Activated T-helper 17 cell treated with anti-CD3 and anti-CD28 coated beads, Interleukin-2, amount 50 U/mL, for 72 hours (primary cell): ENCODE measurements around the gene PRPH. TPM values are rescaled to one million over a fixed set of nuclear protein-coding genes. Genes with fewer than 3 reads are reported as not detected.
A peak's percentile ranks its signal among the peaks of the same experiment; 100 is the strongest.

Experiments
- ATAC-seq: fragments of 150-1000 bp; cut with Tn5 transposase; replicated peaks from 2 replicates; pipeline ENCODE4 v1.10.0; 2021; ENCODE audit warnings: mild to moderate bottlenecking, moderate library complexity
- H3K27ac Mint-ChIP-seq: one replicate; pipeline ENCODE4 v1.8.0; 2022; ENCODE audit warnings: mixed read lengths
- H3K27me3 Mint-ChIP-seq: one replicate; pipeline ENCODE4 v1.8.0; 2022; ENCODE audit warnings: mixed read lengths
- H3K36me3 Mint-ChIP-seq: one replicate; pipeline ENCODE4 v1.8.0; 2022; ENCODE audit warnings: low read depth, mild to moderate bottlenecking, mixed read lengths
- H3K4me1 Mint-ChIP-seq: one replicate; pipeline ENCODE4 v1.8.0; 2022; ENCODE audit warnings: mixed read lengths
- H3K4me3 Mint-ChIP-seq: one replicate; pipeline ENCODE4 v1.8.0; 2022; ENCODE audit warnings: mild to moderate bottlenecking, mixed read lengths
- H3K9me3 Mint-ChIP-seq: one replicate; pipeline ENCODE4 v1.8.0; 2022; ENCODE audit warnings: mixed read lengths
- total RNA-seq, 2 donors: library from RNA; stranded (reverse); gene quantifications; one replicate each; pipeline ENCODE4 v1.2.3, GENCODE V29; 2022

PRPH gene
- total RNA-seq, 2 donors from 2014 or later = 0.32 TPM; not detected in 1

GRCh38 chr12:49287876-49288275 is 7.1 kb upstream of the PRPH start:
- no peaks in the 10 kb centered on the region for H3K4me1 Mint-ChIP-seq
- no peak for ATAC-seq
- no peaks in the 10 kb centered on the region for H3K36me3 Mint-ChIP-seq
- no peak overlapping the region for H3K4me3 Mint-ChIP-seq
- no peaks in the 10 kb centered on the region for H3K9me3 Mint-ChIP-seq
- peaks cover 28% of the 10 kb centered on the region for H3K27me3 Mint-ChIP-seq
- H3K27ac Mint-ChIP-seq = no peak overlapping the region

GRCh38 chr12:49288412-49288853 is 6.5 kb upstream of the PRPH start:
- Mint-ChIP-seq H3K4me3 (no peak overlapping the region), H3K36me3 (no peaks in the 10 kb centered on the region), H3K9me3 (no peaks in the 10 kb centered on the region), H3K27ac (no peak overlapping the region), H3K27me3 (peaks cover 28% of the 10 kb centered on the region), H3K4me1 (no peaks in the 10 kb centered on the region)
- peak; percentile 56 for ATAC-seq

GRCh38 chr12:49288922-49289555 is 5.9 kb upstream of the PRPH start:
- Mint-ChIP-seq H3K4me3 (no peak overlapping the region), H3K27ac (no peak overlapping the region), H3K36me3 (no peaks in the 10 kb centered on the region), H3K4me1 (no peaks in the 10 kb centered on the region), H3K27me3 (peaks cover 28% of the 10 kb centered on the region), H3K9me3 (no peaks in the 10 kb centered on the region)
- no peak for ATAC-seq

GRCh38 chr12:49292729-49293055 is 2.3 kb upstream of the PRPH start:
- no peaks in the 10 kb centered on the region for H3K4me1 Mint-ChIP-seq

GRCh38 chr12:49293056-49293956 is 1.6 kb upstream of the PRPH start:
- Mint-ChIP-seq H3K27ac (no peak overlapping the region), H3K9me3 (no peaks in the 10 kb centered on the region), H3K4me1 (no peaks in the 10 kb centered on the region), H3K4me3 (no peak overlapping the region), H3K36me3 (no peaks in the 10 kb centered on the region), H3K27me3 (peaks cover 24% of the 10 kb centered on the region)
- no peak for ATAC-seq

More at GRCh38 chr12:49292729-49293055, 2.3 kb upstream of the PRPH start:
- Mint-ChIP-seq H3K36me3 (no peaks in the 10 kb centered on the region), H3K27ac (no peak overlapping the region), H3K27me3 (peaks cover 25% of the 10 kb centered on the region), H3K9me3 (no peaks in the 10 kb centered on the region), H3K4me3 (no peak overlapping the region)
- ATAC-seq = no peak

GRCh38 chr12:49294086-49294803 is 702 bp upstream of the PRPH start:
- peaks cover 26% of the 10 kb centered on the region for H3K27me3 Mint-ChIP-seq
- H3K4me1 Mint-ChIP-seq = no peaks in the 10 kb centered on the region
- no peak for ATAC-seq
- H3K9me3 Mint-ChIP-seq = no peaks in the 10 kb centered on the region
- no peak overlapping the region for H3K4me3 Mint-ChIP-seq
- H3K36me3 Mint-ChIP-seq = no peaks in the 10 kb centered on the region
- H3K27ac Mint-ChIP-seq = no peak overlapping the region

GRCh38 chr12:49294804-49295081 is 204 bp upstream of the PRPH start:
- Mint-ChIP-seq H3K9me3 (no peaks in the 10 kb centered on the region), H3K27ac (no peak overlapping the region), H3K4me3 (no peak overlapping the region), H3K4me1 (no peaks in the 10 kb centered on the region), H3K27me3 (peaks cover 26% of the 10 kb centered on the region), H3K36me3 (no peaks in the 10 kb centered on the region)
- no peak for ATAC-seq

GRCh38 chr12:49296034-49296835 is 1.3 kb downstream of the PRPH start:
- Mint-ChIP-seq H3K4me3 (peak overlapping the region; percentile 51), H3K9me3 (no peaks in the 10 kb centered on the region)

GRCh38 chr12:49296836-49297694 is 2.1 kb downstream of the PRPH start:
- Mint-ChIP-seq H3K4me1 (peaks cover 5% of the 10 kb centered on the region), H3K36me3 (no peaks in the 10 kb centered on the region), H3K27ac (no peak overlapping the region), H3K4me3 (peak overlapping the region; percentile 51), H3K9me3 (no peaks in the 10 kb centered on the region), H3K27me3 (peaks cover 30% of the 10 kb centered on the region)
- ATAC-seq = peak; percentile 58

More at GRCh38 chr12:49296034-49296835, 1.3 kb downstream of the PRPH start:
- peaks cover 29% of the 10 kb centered on the region for H3K27me3 Mint-ChIP-seq
- H3K27ac Mint-ChIP-seq = no peak overlapping the region
- H3K36me3 Mint-ChIP-seq = no peaks in the 10 kb centered on the region
- peak; percentile 75 for ATAC-seq
- no peaks in the 10 kb centered on the region for H3K4me1 Mint-ChIP-seq

GRCh38 chr12:49297695-49298060 is 2.7 kb downstream of the PRPH start:
- peak overlapping the region; percentile 51 for H3K4me3 Mint-ChIP-seq
- no peaks in the 10 kb centered on the region for H3K36me3 Mint-ChIP-seq
- H3K9me3 Mint-ChIP-seq = no peaks in the 10 kb centered on the region
- no peak for ATAC-seq
- peaks cover 6% of the 10 kb centered on the region for H3K4me1 Mint-ChIP-seq
- H3K27ac Mint-ChIP-seq = no peak overlapping the region
- H3K27me3 Mint-ChIP-seq = peaks cover 32% of the 10 kb centered on the region

- Mint-ChIP-seq H3K27me3 (peaks cover 36% of the 10 kb centered on the region), H3K4me1 (peaks cover 6% of the 10 kb centered on the region), H3K9me3 (no peaks in the 10 kb centered on the region), H3K27ac (no peak overlapping the region), H3K4me3 (peak overlapping the region; percentile 51), H3K36me3 (no peaks in the 10 kb centered on the region)
- ATAC-seq = no peak
Observed at GRCh38 chr12:49298160-49298559, 3.2 kb downstream of the PRPH start.

GRCh38 chr12:49301760-49302159 is 6.8 kb downstream of the PRPH start:
- Mint-ChIP-seq H3K4me3 (peak overlapping the region; percentile 40), H3K4me1 (peaks cover 6% of the 10 kb centered on the region), H3K27ac (peak overlapping the region; percentile 63), H3K9me3 (no peaks in the 10 kb centered on the region), H3K27me3 (peaks cover 39% of the 10 kb centered on the region), H3K36me3 (no peaks in the 10 kb centered on the region)
- peak; percentile 85 for ATAC-seq

- Mint-ChIP-seq H3K27me3 (peaks cover 33% of the 10 kb centered on the region), H3K27ac (no peak overlapping the region), H3K4me3 (no peak overlapping the region), H3K9me3 (no peaks in the 10 kb centered on the region), H3K4me1 (peaks cover 6% of the 10 kb centered on the region), H3K36me3 (no peaks in the 10 kb centered on the region)
- ATAC-seq = no peak
Observed at GRCh38 chr12:49304161-49304560, 9.2 kb downstream of the PRPH start.
